GM23338 (cell line): ENCODE measurements around the gene CMIP.

ENCODE experiments used
- CREB1 ChIP-seq: fragments of 250-450 bp; sonication (Bioruptor Pico); IDR thresholded peaks from 2 replicates; pipeline ENCODE4 v1.5.0; 2020; ENCODE audit warnings: low read depth, mild to moderate bottlenecking, moderate library complexity
- CTCF ChIP-seq, 2 experiments: fragments of 200-600 bp in 1 of 2; sonication (generic) in 1 of 2; conservative IDR thresholded peaks; 2 replicates each; pipeline versions ENCODE4 v1.5.1 to v1.6.1; 2016 to 2017; ENCODE audit warnings: antibody characterized with exemption in 2 of 2, low read depth in 2 of 2, mild to moderate bottlenecking in 2 of 2, moderate library complexity in 1 of 2
- EZH2 ChIP-seq: fragments of 200-600 bp; sonication (generic); IDR thresholded peaks from one replicate; pipeline ENCODE4 v1.8.0; 2017; ENCODE audit warnings: antibody characterized with exemption, mild to moderate bottlenecking, low read depth; ENCODE audit not compliant: unreplicated experiment
- EZH2phosphoT487 ChIP-seq: fragments of 200-600 bp; sonication (generic); IDR thresholded peaks from one replicate; pipeline ENCODE4 v1.8.1; 2018; ENCODE audit warnings: antibody characterized with exemption; ENCODE audit not compliant: unreplicated experiment
- POLR2AphosphoS5 ChIP-seq: IDR thresholded peaks from 2 replicates; pipeline ENCODE4 v1.6.1; 2016; ENCODE audit warnings: antibody characterized with exemption, low read depth
- REST ChIP-seq: IDR thresholded peaks from one replicate; pipeline ENCODE4 v1.6.1; 2018; ENCODE audit warnings: antibody characterized with exemption; ENCODE audit not compliant: unreplicated experiment
- ZNF114 ChIP-seq: fragments of 250-450 bp; sonication (Bioruptor Pico); IDR thresholded peaks from 2 replicates; pipeline ENCODE4 v1.5.0; 2020; ENCODE audit warnings: mild to moderate bottlenecking, moderate library complexity
- TF ChIP-seq, protein P1 (sequence below): fragments of 250-450 bp; sonication (Bioruptor Pico); IDR thresholded peaks from 2 replicates; pipeline ENCODE4 v1.5.0; 2020; ENCODE audit warnings: mild to moderate bottlenecking, moderate library complexity

DNA sequence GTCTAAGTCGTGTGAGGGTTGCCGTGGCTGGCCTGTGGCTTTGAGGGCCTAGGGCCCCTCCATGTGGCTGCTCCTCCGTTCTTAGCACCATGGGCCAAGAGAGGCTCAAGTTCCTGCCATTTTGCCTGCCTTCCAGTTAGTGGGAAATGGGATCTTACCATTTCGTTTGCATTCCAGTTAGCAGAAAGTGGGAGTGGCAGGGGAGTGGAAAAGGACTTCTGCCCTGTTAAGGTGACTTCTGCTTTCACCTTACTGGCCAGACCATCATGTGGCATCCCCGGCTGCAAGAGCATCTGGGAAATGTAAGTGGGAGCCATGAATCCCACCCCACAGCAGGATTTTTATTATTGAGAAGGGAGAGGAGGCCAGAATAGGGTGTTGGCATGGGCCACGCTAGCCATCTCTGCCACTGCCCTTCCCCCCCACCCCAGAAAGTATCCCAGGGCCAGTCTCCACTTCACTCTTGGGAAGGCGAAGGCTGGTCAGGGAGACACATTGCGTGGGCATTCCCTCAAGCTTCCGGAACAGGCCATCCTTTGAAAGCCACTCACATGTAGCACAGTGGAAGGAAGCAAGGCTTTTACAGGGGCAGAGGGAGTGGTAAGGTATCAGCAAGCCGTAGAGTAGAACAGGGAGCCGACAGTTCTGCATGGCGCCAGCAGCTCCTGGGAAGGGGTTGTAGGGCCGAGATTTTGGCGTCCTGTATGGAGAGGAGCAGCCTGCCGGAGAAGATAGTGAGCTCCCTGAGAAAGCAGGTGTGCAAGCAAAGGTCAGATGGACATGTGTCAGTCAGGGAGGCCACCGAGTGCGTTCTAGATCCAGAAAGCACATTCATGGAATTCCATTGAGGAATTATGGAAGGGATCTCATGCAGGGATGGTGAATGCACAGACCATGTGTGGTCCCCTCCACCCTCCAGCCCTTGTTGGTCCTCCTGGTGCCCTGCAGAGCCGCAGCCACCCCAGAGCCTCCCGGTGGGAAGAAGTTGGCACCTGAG is 33.4 kb downstream of the CMIP start:
- no peak for TF ChIP-seq CTCF (conservative IDR thresholded peaks at IDR 0.05; ENCODE audit: low read depth in 2 of 2)
- TF ChIP-seq REST, result no peak
- no peak for TF ChIP-seq CREB1 (CRISPR knock-in tag)
- TF ChIP-seq EZH2, result no peak
- no peak for TF ChIP-seq POLR2AphosphoS5
- TF ChIP-seq, protein P1, sequence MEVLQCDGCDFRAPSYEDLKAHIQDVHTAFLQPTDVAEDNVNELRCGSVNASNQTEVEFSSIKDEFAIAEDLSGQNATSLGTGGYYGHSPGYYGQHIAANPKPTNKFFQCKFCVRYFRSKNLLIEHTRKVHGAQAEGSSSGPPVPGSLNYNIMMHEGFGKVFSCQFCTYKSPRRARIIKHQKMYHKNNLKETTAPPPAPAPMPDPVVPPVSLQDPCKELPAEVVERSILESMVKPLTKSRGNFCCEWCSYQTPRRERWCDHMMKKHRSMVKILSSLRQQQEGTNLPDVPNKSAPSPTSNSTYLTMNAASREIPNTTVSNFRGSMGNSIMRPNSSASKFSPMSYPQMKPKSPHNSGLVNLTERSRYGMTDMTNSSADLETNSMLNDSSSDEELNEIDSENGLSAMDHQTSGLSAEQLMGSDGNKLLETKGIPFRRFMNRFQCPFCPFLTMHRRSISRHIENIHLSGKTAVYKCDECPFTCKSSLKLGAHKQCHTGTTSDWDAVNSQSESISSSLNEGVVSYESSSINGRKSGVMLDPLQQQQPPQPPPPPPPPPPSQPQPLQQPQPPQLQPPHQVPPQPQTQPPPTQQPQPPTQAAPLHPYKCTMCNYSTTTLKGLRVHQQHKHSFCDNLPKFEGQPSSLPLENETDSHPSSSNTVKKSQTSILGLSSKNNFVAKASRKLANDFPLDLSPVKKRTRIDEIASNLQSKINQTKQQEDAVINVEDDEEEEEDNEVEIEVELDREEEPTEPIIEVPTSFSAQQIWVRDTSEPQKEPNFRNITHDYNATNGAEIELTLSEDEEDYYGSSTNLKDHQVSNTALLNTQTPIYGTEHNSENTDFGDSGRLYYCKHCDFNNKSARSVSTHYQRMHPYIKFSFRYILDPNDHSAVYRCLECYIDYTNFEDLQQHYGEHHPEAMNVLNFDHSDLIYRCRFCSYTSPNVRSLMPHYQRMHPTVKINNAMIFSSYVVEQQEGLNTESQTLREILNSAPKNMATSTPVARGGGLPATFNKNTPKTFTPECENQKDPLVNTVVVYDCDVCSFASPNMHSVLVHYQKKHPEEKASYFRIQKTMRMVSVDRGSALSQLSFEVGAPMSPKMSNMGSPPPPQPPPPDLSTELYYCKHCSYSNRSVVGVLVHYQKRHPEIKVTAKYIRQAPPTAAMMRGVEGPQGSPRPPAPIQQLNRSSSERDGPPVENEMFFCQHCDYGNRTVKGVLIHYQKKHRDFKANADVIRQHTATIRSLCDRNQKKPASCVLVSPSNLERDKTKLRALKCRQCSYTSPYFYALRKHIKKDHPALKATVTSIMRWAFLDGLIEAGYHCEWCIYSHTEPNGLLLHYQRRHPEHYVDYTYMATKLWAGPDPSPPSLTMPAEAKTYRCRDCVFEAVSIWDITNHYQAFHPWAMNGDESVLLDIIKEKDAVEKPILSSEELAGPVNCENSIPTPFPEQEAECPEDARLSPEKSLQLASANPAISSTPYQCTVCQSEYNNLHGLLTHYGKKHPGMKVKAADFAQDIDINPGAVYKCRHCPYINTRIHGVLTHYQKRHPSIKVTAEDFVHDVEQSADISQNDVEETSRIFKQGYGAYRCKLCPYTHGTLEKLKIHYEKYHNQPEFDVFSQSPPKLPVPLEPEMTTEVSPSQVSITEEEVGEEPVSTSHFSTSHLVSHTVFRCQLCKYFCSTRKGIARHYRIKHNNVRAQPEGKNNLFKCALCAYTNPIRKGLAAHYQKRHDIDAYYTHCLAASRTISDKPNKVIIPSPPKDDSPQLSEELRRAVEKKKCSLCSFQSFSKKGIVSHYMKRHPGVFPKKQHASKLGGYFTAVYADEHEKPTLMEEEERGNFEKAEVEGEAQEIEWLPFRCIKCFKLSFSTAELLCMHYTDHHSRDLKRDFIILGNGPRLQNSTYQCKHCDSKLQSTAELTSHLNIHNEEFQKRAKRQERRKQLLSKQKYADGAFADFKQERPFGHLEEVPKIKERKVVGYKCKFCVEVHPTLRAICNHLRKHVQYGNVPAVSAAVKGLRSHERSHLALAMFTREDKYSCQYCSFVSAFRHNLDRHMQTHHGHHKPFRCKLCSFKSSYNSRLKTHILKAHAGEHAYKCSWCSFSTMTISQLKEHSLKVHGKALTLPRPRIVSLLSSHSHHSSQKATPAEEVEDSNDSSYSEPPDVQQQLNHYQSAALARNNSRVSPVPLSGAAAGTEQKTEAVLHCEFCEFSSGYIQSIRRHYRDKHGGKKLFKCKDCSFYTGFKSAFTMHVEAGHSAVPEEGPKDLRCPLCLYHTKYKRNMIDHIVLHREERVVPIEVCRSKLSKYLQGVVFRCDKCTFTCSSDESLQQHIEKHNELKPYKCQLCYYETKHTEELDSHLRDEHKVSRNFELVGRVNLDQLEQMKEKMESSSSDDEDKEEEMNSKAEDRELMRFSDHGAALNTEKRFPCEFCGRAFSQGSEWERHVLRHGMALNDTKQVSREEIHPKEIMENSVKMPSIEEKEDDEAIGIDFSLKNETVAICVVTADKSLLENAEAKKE (CRISPR knock-in tag), result no peak
- TF ChIP-seq EZH2phosphoT487, result no peak
- TF ChIP-seq ZNF114 (CRISPR knock-in tag), result no peak
